HEK293 (cell line): ENCODE measurements around the gene PLP2.

Experiments
- CTCF ChIA-PET: fragments of 350-600 bp; formaldehyde crosslinking; extraction: SDS; loops from one replicate; lab custom pipeline; 2021; ENCODE audit warnings: antibody characterized with exemption; lab: Yijun Ruan, JAX
- POLR2A ChIA-PET: fragments of 300-600 bp; formaldehyde crosslinking; extraction: SDS; loops from one replicate; lab custom pipeline; 2020; ENCODE audit warnings: antibody characterized with exemption, inconsistent platforms; lab: Yijun Ruan, JAX
- H3K27ac ChIP-seq: fragments of 200-500 bp; sonication (Bioruptor generic); 2 replicates; pipeline ENCODE4 v1.5.1; 2014; ENCODE audit warnings: low read depth, low read length, control low read depth, inconsistent platforms; ENCODE audit errors: extremely low read depth
- H3K36me3 ChIP-seq, 2 experiments: fragments of 200-500 bp in 1 of 2; sonication (Bioruptor generic) in 1 of 2; 1 replicate in 1 of 2; 2 replicates in 1 of 2; pipeline ENCODE4 v1.5.1; 2014 to 2017; ENCODE audit warnings: inconsistent platforms in 2 of 2, low read length in 2 of 2; ENCODE audit not compliant: control insufficient read depth in 2 of 2, insufficient read depth in 1 of 2
- H3K4me1 ChIP-seq: fragments of 200-500 bp; sonication (Bioruptor generic); 2 replicates; pipeline ENCODE4 v1.5.1; 2014; ENCODE audit warnings: mild to moderate bottlenecking, low read length, inconsistent platforms; ENCODE audit not compliant: control insufficient read depth, insufficient read depth
- H3K4me3 ChIP-seq: 2 replicates; pipeline ENCODE4 v1.5.1; 2011; ENCODE audit warnings: low read depth, mild to moderate bottlenecking, control low read depth, low read length, moderate library complexity
- H3K9me3 ChIP-seq: fragments of 200-500 bp; sonication (Bioruptor generic); 2 replicates; pipeline ENCODE4 v1.5.1; 2014; ENCODE audit warnings: low read depth, low read length, inconsistent platforms; ENCODE audit not compliant: control insufficient read depth, insufficient read depth
- HIC1 ChIP-seq: fragments of 450-650 bp; formaldehyde crosslinking; IDR thresholded peaks from 2 replicates; pipeline ENCODE4 v1.5.1; 2016; ENCODE audit warnings: missing biosample characterization, missing genetic modification characterization
- MYNN ChIP-seq: fragments of 450-650 bp; formaldehyde crosslinking; IDR thresholded peaks from 2 replicates; pipeline ENCODE4 v1.5.1; 2016; ENCODE audit warnings: missing biosample characterization, missing genetic modification characterization, borderline replicate concordance
- RBAK ChIP-seq: fragments of 450-650 bp; formaldehyde crosslinking; IDR thresholded peaks from 2 replicates; pipeline ENCODE4 v1.5.1; 2016; ENCODE audit warnings: missing biosample characterization, missing genetic modification characterization
- TCF7L2 ChIP-seq: IDR thresholded peaks from 2 replicates; pipeline ENCODE4 v1.6.1; 2011; ENCODE audit warnings: low read depth, mild to moderate bottlenecking, inconsistent platforms, low read length, moderate library complexity, borderline replicate concordance
- TSHZ1 ChIP-seq: fragments of 450-650 bp; formaldehyde crosslinking; IDR thresholded peaks from 2 replicates; pipeline ENCODE4 v1.5.1; 2016; ENCODE audit warnings: missing biosample characterization, missing genetic modification characterization, borderline replicate concordance
- ZBTB48 ChIP-seq: fragments of 450-650 bp; formaldehyde crosslinking; IDR thresholded peaks from 2 replicates; pipeline ENCODE4 v1.5.1; 2016; ENCODE audit warnings: missing biosample characterization, missing genetic modification characterization
- ZBTB49 ChIP-seq: fragments of 450-650 bp; formaldehyde crosslinking; IDR thresholded peaks from 2 replicates; pipeline ENCODE4 v1.5.1; 2016; ENCODE audit warnings: missing biosample characterization, missing genetic modification characterization, low read depth
- ZIC2 ChIP-seq: fragments of 450-650 bp; formaldehyde crosslinking; IDR thresholded peaks from 2 replicates; pipeline ENCODE4 v1.5.1; 2016; ENCODE audit warnings: missing biosample characterization, missing genetic modification characterization
- ZNF114 ChIP-seq: fragments of 450-650 bp; formaldehyde crosslinking; IDR thresholded peaks from 2 replicates; pipeline ENCODE4 v1.5.0; 2017; ENCODE audit warnings: missing biosample characterization, missing genetic modification characterization
- ZNF155 ChIP-seq: fragments of 450-650 bp; formaldehyde crosslinking; IDR thresholded peaks from 2 replicates; pipeline ENCODE4 v1.5.1; 2016; ENCODE audit warnings: missing biosample characterization, missing genetic modification characterization
- ZNF2 ChIP-seq: fragments of 450-650 bp; formaldehyde crosslinking; IDR thresholded peaks from 2 replicates; pipeline ENCODE4 v1.5.1; 2016; ENCODE audit warnings: missing biosample characterization, missing genetic modification characterization
- ZNF324 ChIP-seq: fragments of 450-650 bp; formaldehyde crosslinking; IDR thresholded peaks from 2 replicates; pipeline ENCODE4 v1.5.1; 2016; ENCODE audit warnings: missing biosample characterization, missing genetic modification characterization
- ZNF362 ChIP-seq: fragments of 450-650 bp; formaldehyde crosslinking; IDR thresholded peaks from 2 replicates; pipeline ENCODE4 v1.5.1; 2016; ENCODE audit warnings: missing biosample characterization, missing genetic modification characterization
- ZNF37A ChIP-seq: fragments of 450-650 bp; IDR thresholded peaks from 2 replicates; pipeline ENCODE4 v1.5.1; 2018; ENCODE audit warnings: missing biosample characterization, missing genetic modification characterization
- ZNF394 ChIP-seq: fragments of 450-650 bp; formaldehyde crosslinking; IDR thresholded peaks from 2 replicates; pipeline ENCODE4 v1.5.1; 2016; ENCODE audit warnings: missing biosample characterization, missing genetic modification characterization, mild to moderate bottlenecking, moderate library complexity, borderline replicate concordance
- ZNF404 ChIP-seq: fragments of 450-650 bp; formaldehyde crosslinking; IDR thresholded peaks from 2 replicates; pipeline ENCODE4 v1.5.1; 2017; ENCODE audit warnings: missing biosample characterization, missing genetic modification characterization
- ZNF423 ChIP-seq: fragments of 450-650 bp; formaldehyde crosslinking; IDR thresholded peaks from 2 replicates; pipeline ENCODE4 v1.5.1; 2016; ENCODE audit warnings: missing biosample characterization, missing genetic modification characterization
- ZNF501 ChIP-seq: fragments of 450-650 bp; formaldehyde crosslinking; IDR thresholded peaks from 2 replicates; pipeline ENCODE4 v1.5.1; 2016; ENCODE audit warnings: missing biosample characterization, missing genetic modification characterization
- ZNF791 ChIP-seq: fragments of 450-650 bp; formaldehyde crosslinking; IDR thresholded peaks from 2 replicates; pipeline ENCODE4 v1.5.1; 2016; ENCODE audit warnings: missing biosample characterization, missing genetic modification characterization
- ZSCAN4 ChIP-seq: fragments of 450-650 bp; formaldehyde crosslinking; IDR thresholded peaks from 2 replicates; pipeline ENCODE4 v1.5.1; 2017; ENCODE audit warnings: missing biosample characterization, missing genetic modification characterization
- ZXDB ChIP-seq: fragments of 450-650 bp; formaldehyde crosslinking; IDR thresholded peaks from 2 replicates; pipeline ENCODE4 v1.5.1; 2016; ENCODE audit warnings: missing biosample characterization, missing genetic modification characterization

Gene PLP2

GRCh38 chrX:49210406-49210805 lies 38.7 kb downstream of the PLP2 start:
- no peak overlapping the region for H3K4me3 ChIP-seq
- H3K36me3 ChIP-seq: no peaks in the 10 kb centered on the region
- TF ChIP-seq ZXDB (tag by site-specific recombination) (no peak), ZIC2 (no peak), ZNF501 (tag by site-specific recombination) (no peak)
- H3K9me3 ChIP-seq: no peaks in the 10 kb centered on the region
- CTCF ChIA-PET: interaction anchor here (1.1 kb wide), 1 partner anchor 20 kb away, joined by 3 read pairs; no protein-coding TSS in a partner anchor
- H3K4me1 ChIP-seq: no peaks in the 10 kb centered on the region
- POLR2A ChIA-PET: no interaction called here
- H3K27ac ChIP-seq: no peak overlapping the region

- no peaks in the 10 kb centered on the region for H3K4me1 ChIP-seq
- no peak for TF ChIP-seq ZNF791 (tag by site-specific recombination)
- TF ChIP-seq HIC1 (tag by site-specific recombination): no peak
- TF ChIP-seq ZNF423: no peak
- no peak for TF ChIP-seq TSHZ1 (tag by site-specific recombination)
- no peak for TF ChIP-seq RBAK (tag by site-specific recombination)
- TF ChIP-seq ZBTB49 (tag by site-specific recombination): no peak
- TF ChIP-seq ZNF394: no peak
- no peak for TF ChIP-seq ZBTB48 (tag by site-specific recombination)
- TF ChIP-seq ZNF155: no peak
- TF ChIP-seq ZNF404 (tag by site-specific recombination): no peak
- no peak for TF ChIP-seq ZNF362
- no peak for TF ChIP-seq ZSCAN4
- TF ChIP-seq ZNF37A: no peak
- no peak for TF ChIP-seq ZNF114 (tag by site-specific recombination)
- no peak for TF ChIP-seq ZNF324 (tag by site-specific recombination)
- no peak for TF ChIP-seq ZNF2 (tag by site-specific recombination)
- no peak for TF ChIP-seq MYNN (tag by site-specific recombination)
- TF ChIP-seq TCF7L2: no peak
- ChIA-PET CTCF (no interaction called here), POLR2A (no interaction called here)
- no peaks in the 10 kb centered on the region for H3K36me3 ChIP-seq
- no peaks in the 10 kb centered on the region for H3K9me3 ChIP-seq
- H3K4me3 ChIP-seq: no peak overlapping the region
- no peak overlapping the region for H3K27ac ChIP-seq
These were observed 39.4 kb downstream of the PLP2 start for GRCh38 chrX:49211074-49211473.
